ENCODE results near the gene RNU1-3.
"Not testable (repeated sequence)": the region's sequence is repeated elsewhere in the genome, so short reads cannot be mapped to it uniquely, and the experiment has no call there.

Gene RNU1-3

DNA sequence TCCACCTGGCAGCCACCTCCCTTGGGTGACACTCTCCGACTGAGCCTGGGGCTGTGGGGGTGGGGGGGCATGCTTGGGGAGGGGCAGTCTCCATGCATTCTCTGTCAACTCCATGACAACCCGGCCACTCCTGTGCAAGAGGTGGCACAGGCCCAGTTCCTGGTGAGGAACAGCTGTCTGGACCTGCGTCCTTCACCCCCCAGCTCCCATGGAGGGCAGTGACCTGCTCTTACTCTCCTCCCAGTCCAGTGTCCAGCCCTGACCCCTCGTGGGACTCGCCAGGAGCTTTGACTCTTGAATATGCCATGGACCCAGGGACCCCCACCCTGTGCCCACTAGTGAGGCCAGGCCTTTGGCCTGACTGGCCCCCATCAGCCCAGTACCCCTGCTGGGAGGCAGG lies 35.5 kb upstream of the RNU1-3 start:
- H3K4me1 Mint-ChIP-seq (ENCODE audit: low read depth); H3K9me3 Mint-ChIP-seq; H3K27me3 Mint-ChIP-seq (ENCODE audit: low read depth); DNase-seq (ENCODE audit: low spot score); H3K36me3 Mint-ChIP-seq (ENCODE audit: low read depth); H3K27ac Mint-ChIP-seq; H3K4me3 Mint-ChIP-seq: not testable (repeated sequence)

DNA sequence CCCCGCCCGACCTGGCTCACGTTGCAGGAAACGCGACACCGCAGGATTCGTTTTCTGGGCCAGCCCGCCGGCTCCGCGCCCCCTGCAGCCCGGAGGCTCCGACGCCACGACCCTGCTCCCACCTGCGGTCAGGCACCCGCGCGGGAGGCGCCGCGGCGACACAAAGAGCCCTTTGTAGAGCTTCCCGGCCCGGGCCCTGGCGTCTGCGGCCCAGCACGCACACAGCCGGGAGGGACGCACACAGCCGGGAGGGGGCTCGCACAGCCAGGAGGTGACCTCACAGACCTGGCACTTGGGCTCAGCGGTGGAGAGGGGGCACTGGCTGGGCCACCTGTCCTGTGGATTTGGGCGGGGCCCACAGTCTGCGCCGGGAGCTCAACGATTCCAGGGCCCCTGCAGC lies 34.4 kb upstream of the RNU1-3 start:
- not testable (repeated sequence) for H3K9me3 Mint-ChIP-seq; H3K27me3 Mint-ChIP-seq (ENCODE audit: low read depth); H3K27ac Mint-ChIP-seq; H3K4me3 Mint-ChIP-seq; H3K4me1 Mint-ChIP-seq (ENCODE audit: low read depth); H3K36me3 Mint-ChIP-seq (ENCODE audit: low read depth); DNase-seq (ENCODE audit: low spot score)

DNA sequence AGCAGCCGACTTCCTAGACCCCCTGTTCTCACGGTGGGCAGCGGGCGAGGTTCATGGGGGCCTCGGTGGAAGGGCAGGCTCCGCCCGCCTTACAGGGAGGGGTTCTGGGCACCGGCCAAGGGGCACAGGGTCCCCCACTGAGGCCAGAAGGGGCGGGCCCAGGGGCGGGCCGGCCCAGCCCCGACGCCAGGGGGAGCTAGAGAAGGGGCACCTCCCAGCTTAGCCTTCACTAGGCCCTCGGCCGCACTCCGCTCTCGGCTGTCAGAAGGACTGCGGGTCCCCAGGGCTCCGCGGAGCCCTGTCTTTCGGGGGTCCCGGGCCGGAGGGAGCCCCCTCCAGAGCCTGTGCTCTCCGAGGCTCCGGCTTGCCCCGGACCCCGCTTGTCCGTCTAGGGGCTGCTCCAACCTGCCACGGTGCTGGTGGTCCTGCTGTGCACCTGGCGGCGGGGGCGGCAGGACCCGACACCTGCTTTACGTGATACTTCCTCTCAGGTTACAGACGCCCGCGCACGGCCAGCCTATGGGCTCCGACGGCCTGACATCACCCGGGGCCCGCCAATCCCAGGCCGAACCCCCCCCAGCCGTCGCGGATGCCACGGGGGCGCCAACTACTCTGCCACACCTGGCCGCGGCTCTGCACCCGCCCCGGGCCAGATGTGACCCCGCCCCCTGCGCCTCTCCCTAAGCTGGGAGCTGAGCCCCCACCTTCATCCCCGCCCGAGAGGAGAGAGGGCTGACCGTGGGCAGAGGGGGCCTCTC lies 33.6 kb upstream of the RNU1-3 start:
- not testable (repeated sequence) for H3K4me1 Mint-ChIP-seq (ENCODE audit: low read depth); DNase-seq (ENCODE audit: low spot score); H3K4me3 Mint-ChIP-seq; H3K27me3 Mint-ChIP-seq (ENCODE audit: low read depth); H3K36me3 Mint-ChIP-seq (ENCODE audit: low read depth); H3K27ac Mint-ChIP-seq; H3K9me3 Mint-ChIP-seq

DNA sequence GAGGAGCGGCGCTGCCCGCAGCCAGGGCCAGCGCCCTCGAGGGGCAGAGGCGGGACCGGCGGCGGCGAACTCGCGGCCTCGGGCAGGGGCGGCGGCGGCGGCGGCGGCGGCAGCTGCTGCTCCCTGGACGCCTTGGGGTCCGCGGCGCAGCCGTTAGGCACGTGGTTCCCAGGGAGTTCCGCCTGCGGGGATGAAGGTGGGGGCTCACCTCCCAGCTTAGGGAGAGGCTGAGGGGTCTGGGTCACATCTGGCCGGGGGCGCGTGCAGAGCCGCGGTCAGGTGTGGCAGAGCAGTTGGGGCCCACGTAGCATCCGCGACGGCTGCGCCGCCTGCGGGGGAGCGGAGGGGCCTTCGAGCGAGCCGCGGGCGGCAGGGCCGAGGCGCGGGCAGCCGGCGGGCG lies 32.7 kb upstream of the RNU1-3 start:
- H3K9me3 Mint-ChIP-seq; H3K27ac Mint-ChIP-seq; H3K4me1 Mint-ChIP-seq (ENCODE audit: low read depth); DNase-seq (ENCODE audit: low spot score); H3K4me3 Mint-ChIP-seq; H3K36me3 Mint-ChIP-seq (ENCODE audit: low read depth); H3K27me3 Mint-ChIP-seq (ENCODE audit: low read depth): not testable (repeated sequence)

DNA sequence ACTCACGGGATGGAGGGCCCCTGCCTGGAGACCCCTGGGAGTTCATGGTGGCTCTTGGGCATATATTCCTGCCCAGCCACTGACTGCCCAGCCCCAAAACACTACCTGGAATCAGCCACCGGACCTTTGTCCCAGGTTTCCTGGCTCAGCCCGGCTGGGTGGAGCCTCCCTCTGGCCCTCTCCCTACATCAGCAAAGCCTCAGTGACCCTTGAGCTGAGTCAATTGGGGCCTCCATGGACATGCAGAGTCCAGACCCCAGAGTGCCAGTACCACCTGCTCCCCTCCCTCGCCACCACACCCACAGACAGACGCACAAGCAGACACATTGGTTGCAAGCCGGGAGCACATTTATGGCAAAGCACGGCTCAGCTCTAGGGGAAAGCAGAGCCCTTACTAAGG lies 30.4 kb upstream of the RNU1-3 start:
- H3K9me3 Mint-ChIP-seq; H3K27ac Mint-ChIP-seq; H3K36me3 Mint-ChIP-seq (ENCODE audit: low read depth); H3K27me3 Mint-ChIP-seq (ENCODE audit: low read depth); H3K4me1 Mint-ChIP-seq (ENCODE audit: low read depth); DNase-seq (ENCODE audit: low spot score); H3K4me3 Mint-ChIP-seq: not testable (repeated sequence)

DNA sequence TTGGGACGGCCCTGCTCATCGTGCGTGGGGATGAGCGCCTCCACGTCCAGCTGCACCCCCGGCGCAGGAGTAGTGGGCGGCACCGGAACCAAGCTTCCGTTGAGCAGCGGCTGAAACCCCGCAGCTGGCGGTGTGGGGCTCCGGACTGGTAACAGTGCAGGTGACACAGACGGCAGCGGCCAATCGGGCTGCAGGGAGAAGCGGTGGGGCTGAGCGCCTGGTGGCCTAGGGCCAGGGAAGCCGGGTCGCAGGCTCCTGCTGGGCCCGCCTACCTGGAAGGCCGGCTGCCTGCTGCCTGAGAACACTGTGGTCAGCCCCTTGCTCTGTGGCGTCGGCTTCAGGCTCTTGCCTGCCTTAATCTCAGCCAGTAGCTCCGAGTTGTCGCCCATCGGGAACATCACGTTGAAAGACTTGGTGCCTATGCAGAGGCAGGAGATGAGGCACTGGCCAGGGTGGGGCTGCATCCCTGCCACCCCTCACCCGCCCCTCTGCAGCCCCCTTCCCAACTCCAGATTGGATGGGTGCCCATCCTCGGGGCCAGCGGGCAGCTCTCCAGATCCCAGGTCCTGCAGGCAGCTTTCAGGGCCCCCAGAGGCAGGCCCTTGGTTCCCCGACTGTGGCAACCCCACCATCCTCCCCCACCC lies 29.9 kb upstream of the RNU1-3 start:
- not testable (repeated sequence) for H3K36me3 Mint-ChIP-seq (ENCODE audit: low read depth); DNase-seq (ENCODE audit: low spot score); H3K4me3 Mint-ChIP-seq; H3K9me3 Mint-ChIP-seq; H3K27ac Mint-ChIP-seq; H3K27me3 Mint-ChIP-seq (ENCODE audit: low read depth); H3K4me1 Mint-ChIP-seq (ENCODE audit: low read depth)

DNA sequence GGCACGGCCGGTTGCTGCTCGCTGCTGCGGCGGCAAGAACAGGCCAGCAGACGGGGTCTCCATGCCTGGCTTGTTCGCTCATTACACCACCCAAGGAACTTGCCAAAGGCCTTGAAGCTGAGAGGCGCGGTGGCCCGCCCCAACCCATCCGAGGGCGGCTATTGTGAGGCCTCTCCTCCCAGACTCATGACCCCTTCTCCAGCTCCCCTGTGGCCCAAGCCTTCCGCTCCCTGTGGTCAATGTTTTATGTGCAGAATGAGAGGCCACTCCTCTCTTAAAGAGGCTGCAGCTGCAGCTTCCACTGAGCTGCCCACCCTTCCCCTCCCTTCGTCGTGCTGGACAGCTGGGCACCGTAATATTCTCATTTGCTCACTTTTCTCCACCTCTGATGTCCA lies 27.6 kb upstream of the RNU1-3 start:
- not testable (repeated sequence) for H3K36me3 Mint-ChIP-seq (ENCODE audit: low read depth); H3K9me3 Mint-ChIP-seq; H3K27me3 Mint-ChIP-seq (ENCODE audit: low read depth); H3K27ac Mint-ChIP-seq; DNase-seq (ENCODE audit: low spot score); H3K4me1 Mint-ChIP-seq (ENCODE audit: low read depth); H3K4me3 Mint-ChIP-seq

- H3K27ac Mint-ChIP-seq; H3K4me3 Mint-ChIP-seq; H3K36me3 Mint-ChIP-seq (ENCODE audit: low read depth); H3K27me3 Mint-ChIP-seq (ENCODE audit: low read depth); H3K4me1 Mint-ChIP-seq (ENCODE audit: low read depth); DNase-seq (ENCODE audit: low spot score); H3K9me3 Mint-ChIP-seq: not testable (repeated sequence)
Observed at GRCh38 chr1:16693449-16694307, 26.9 kb upstream of the RNU1-3 start.

DNA sequence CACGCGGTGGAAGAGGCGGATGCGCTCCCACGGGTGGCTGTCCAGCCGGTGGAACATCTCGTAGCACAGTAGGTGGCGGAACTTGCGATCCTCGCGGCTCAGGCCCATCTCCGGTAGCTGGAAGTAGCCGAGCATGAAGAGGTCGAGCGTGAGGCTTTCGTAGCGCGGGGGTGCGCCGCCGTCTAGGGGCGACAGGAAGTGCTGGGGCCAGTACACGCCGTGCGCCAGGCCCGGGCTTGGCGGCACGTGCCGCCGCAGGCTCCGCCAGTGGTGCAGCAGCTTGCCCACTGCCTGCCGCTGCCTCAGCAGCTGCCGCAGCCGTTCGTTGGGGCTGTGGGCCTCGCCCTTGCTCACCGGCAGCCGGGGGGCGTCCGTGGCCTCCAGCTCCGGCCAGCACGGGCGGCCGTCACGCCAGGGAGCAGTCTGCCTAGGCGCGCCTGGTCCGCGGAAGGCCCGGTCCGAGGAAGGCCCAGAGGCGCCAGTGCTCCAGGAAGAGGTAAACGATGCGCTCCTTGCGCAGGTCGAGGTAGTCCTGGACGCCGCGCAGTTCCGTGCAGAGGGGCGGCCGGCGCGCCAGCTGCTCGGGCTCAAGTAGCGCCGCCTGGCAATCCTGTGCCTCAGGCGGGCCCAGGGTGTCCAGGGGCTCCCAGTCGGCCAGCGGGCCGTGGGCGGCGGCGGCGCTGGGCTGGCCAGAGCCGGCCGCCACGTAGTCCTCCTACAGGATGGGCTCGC lies 26.1 kb upstream of the RNU1-3 start:
- H3K27ac Mint-ChIP-seq; H3K4me1 Mint-ChIP-seq (ENCODE audit: low read depth); H3K27me3 Mint-ChIP-seq (ENCODE audit: low read depth); DNase-seq (ENCODE audit: low spot score); H3K36me3 Mint-ChIP-seq (ENCODE audit: low read depth); H3K4me3 Mint-ChIP-seq; H3K9me3 Mint-ChIP-seq: not testable (repeated sequence)

- H3K4me1 Mint-ChIP-seq (ENCODE audit: low read depth); H3K36me3 Mint-ChIP-seq (ENCODE audit: low read depth); H3K27me3 Mint-ChIP-seq (ENCODE audit: low read depth); H3K9me3 Mint-ChIP-seq; H3K4me3 Mint-ChIP-seq; DNase-seq (ENCODE audit: low spot score); H3K27ac Mint-ChIP-seq: not testable (repeated sequence)
Observed at GRCh38 chr1:16692283-16692682, 25.5 kb upstream of the RNU1-3 start.

DNA sequence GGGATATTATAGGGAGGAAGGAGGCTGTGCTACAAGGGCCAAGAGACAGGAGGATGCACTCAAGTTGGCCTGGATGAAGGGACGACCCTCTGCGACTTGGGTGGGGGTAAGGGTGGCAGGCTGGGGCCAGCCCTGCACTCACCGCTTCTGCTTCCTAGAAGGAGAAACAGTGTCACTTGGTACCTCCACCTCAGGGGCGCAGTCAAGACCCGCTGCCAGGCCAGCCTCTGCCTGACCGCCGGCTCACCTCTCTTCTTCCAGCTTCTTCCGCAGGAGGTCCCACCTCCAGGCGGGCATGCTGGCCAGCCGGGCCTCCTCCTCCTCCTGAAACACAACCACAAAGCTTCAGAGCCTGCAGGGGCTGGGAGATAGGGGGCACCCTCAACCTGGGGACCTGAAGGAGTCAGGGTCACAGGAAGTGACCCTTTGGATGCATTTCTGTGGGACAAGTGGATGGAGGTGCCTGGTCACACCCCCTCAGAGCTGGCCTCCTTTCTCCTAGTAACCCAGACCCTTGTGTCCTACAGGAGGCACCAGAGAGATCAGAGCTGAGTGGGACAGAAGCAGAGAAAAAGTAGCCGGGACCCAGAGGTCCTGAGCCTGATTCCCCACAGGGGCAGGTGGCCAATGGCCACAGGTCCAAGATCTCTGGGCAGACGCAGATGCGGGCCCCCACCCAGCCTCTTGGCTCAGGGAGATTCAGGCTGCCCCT lies 24.4 kb upstream of the RNU1-3 start:
- DNase-seq (ENCODE audit: low spot score); H3K36me3 Mint-ChIP-seq (ENCODE audit: low read depth); H3K27me3 Mint-ChIP-seq (ENCODE audit: low read depth); H3K4me3 Mint-ChIP-seq; H3K27ac Mint-ChIP-seq; H3K4me1 Mint-ChIP-seq (ENCODE audit: low read depth); H3K9me3 Mint-ChIP-seq: not testable (repeated sequence)

GRCh38 chr1:16687132-16687800 lies 20.5 kb upstream of the RNU1-3 start:
- H3K36me3 Mint-ChIP-seq (ENCODE audit: low read depth); H3K9me3 Mint-ChIP-seq; H3K27ac Mint-ChIP-seq; H3K4me3 Mint-ChIP-seq; H3K4me1 Mint-ChIP-seq (ENCODE audit: low read depth); DNase-seq (ENCODE audit: low spot score); H3K27me3 Mint-ChIP-seq (ENCODE audit: low read depth): not testable (repeated sequence)
